Astrocyte (in vitro differentiated cells and primary cell): ENCODE data around the gene NRF1. TPM values are rescaled to one million over a fixed set of nuclear protein-coding genes. Genes with fewer than 3 reads are reported as not detected.

Experiments
- DNase-seq: peaks from one replicate; pipeline ENCODE4 v3.0.0-alpha.2; 2010; ENCODE audit warnings: low read depth
- FAIRE-seq: peaks from 2 replicates; lab custom pipeline; 2011; peaks lifted over from hg19 to GRCh38; lab: Jason Lieb, UNC
- H2AFZ ChIP-seq: 2 replicates; pipeline ENCODE4 v1.6.0; 2012; ENCODE audit warnings: low read depth, low read length, inconsistent platforms
- H3K27ac ChIP-seq: 2 replicates; pipeline ENCODE4 v1.5.1; 2011; ENCODE audit warnings: low read depth, low read length, inconsistent platforms
- H3K27me3 ChIP-seq: 2 replicates; pipeline ENCODE4 v1.6.0; 2011; ENCODE audit warnings: low read length, inconsistent platforms; ENCODE audit not compliant: insufficient read depth
- H3K36me3 ChIP-seq: 2 replicates; pipeline ENCODE4 v1.5.1; 2011; ENCODE audit warnings: low read length, inconsistent platforms; ENCODE audit not compliant: insufficient read depth
- H3K4me1 ChIP-seq: 2 replicates; pipeline ENCODE4 v1.5.1; 2011; ENCODE audit warnings: low read length, inconsistent platforms; ENCODE audit not compliant: insufficient read depth
- H3K4me2 ChIP-seq: 2 replicates; pipeline ENCODE4 v1.6.0; 2012; ENCODE audit warnings: low read length, inconsistent platforms
- H3K4me3 ChIP-seq: 2 replicates; pipeline ENCODE4 v1.5.1; 2011; ENCODE audit warnings: low read depth, mild to moderate bottlenecking, low read length, inconsistent platforms; ENCODE audit not compliant: insufficient read depth
- H3K79me2 ChIP-seq: 2 replicates; pipeline ENCODE4 v1.6.0; 2012; ENCODE audit warnings: mild to moderate bottlenecking, low read length, inconsistent platforms; ENCODE audit not compliant: insufficient read depth
- H3K9ac ChIP-seq: 2 replicates; pipeline ENCODE4 v1.6.0; 2012; ENCODE audit warnings: mild to moderate bottlenecking, low read length, inconsistent platforms
- H3K9me3 ChIP-seq: 2 replicates; pipeline ENCODE4 v1.5.1; 2012; ENCODE audit warnings: low read depth, mild to moderate bottlenecking, low read length, inconsistent platforms; ENCODE audit not compliant: insufficient read depth
- H4K20me1 ChIP-seq: 2 replicates; pipeline ENCODE4 v1.6.0; 2012; ENCODE audit warnings: low read length, inconsistent platforms; ENCODE audit not compliant: insufficient read depth
- H3K27ac Mint-ChIP-seq: one replicate; pipeline ENCODE4 v1.8.0; 2021; ENCODE audit warnings: mild to moderate bottlenecking, mixed read lengths; ENCODE audit not compliant: unreplicated experiment
- H3K27me3 Mint-ChIP-seq: one replicate; pipeline ENCODE4 v1.8.0; 2021; ENCODE audit warnings: low read depth, mixed read lengths; ENCODE audit not compliant: unreplicated experiment
- H3K36me3 Mint-ChIP-seq: one replicate; pipeline ENCODE4 v1.8.0; 2021; ENCODE audit warnings: low read depth, mixed read lengths; ENCODE audit not compliant: unreplicated experiment
- H3K4me1 Mint-ChIP-seq: one replicate; pipeline ENCODE4 v1.8.0; 2021; ENCODE audit warnings: low read depth, mixed read lengths; ENCODE audit not compliant: unreplicated experiment
- H3K4me3 Mint-ChIP-seq: one replicate; pipeline ENCODE4 v1.8.0; 2021; ENCODE audit warnings: mild to moderate bottlenecking, moderate library complexity, mixed read lengths; ENCODE audit not compliant: unreplicated experiment
- H3K9me3 Mint-ChIP-seq: one replicate; pipeline ENCODE4 v1.8.0; 2021; ENCODE audit warnings: mild to moderate bottlenecking, mixed read lengths; ENCODE audit not compliant: unreplicated experiment
- EZH2 ChIP-seq: IDR thresholded peaks from 2 replicates; pipeline ENCODE4 v1.6.1; 2012; ENCODE audit warnings: mild to moderate bottlenecking, low read length, inconsistent platforms; ENCODE audit not compliant: insufficient read depth
- total RNA-seq: library from RNA; stranded (reverse); gene quantifications from 2 replicates; pipeline ENCODE4 v1.2.1, GENCODE V29; 2021
- TF ChIP-seq, protein P1 (sequence below): IDR thresholded peaks from 2 replicates; pipeline ENCODE4 v1.5.1; 2011; ENCODE audit warnings: low read depth, mild to moderate bottlenecking, inconsistent platforms, low read length, moderate library complexity; ENCODE audit not compliant: insufficient read depth

Gene NRF1
- total RNA-seq, 1 donor from 2014 or later: 12.7 TPM

DNA sequence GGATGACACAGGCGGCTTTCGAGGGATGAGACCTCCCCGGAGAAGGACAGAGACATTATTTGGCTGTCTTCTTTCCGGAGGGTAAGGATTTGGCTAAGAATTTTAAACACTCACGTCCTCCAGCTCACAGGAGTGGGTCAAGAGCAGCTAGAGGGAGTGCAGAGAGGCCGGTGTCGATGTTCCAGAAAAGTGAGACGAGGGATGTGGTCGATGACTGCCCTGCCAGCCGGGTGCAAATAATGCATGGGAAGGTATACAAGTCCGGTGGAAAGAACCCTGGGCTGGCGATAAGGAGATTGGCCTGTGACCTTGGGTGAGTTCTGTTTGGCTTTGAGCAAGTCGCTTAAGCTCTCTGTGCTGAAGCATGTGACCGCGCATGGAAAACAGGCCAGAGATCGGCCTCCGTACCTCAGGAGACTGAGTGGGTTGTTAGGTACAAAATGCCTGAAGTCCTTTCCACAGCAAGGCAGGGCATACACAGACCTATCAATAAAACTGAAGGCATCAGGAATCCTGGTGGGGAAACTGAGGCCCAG, 192.1 kb downstream of the NRF1 start:
- peaks cover 3% of the 10 kb centered on the region for H4K20me1 ChIP-seq
- H3K27ac ChIP-seq: no peak overlapping the region
- Mint-ChIP-seq H3K36me3 (no peaks in the 10 kb centered on the region), H3K4me1 (no peaks in the 10 kb centered on the region), H3K27ac (no peak overlapping the region), H3K4me3 (no peak overlapping the region), H3K9me3 (no peaks in the 10 kb centered on the region), H3K27me3 (peaks cover 24% of the 10 kb centered on the region)
- H3K4me2 ChIP-seq: no peak overlapping the region
- no peak for DNase-seq
- H3K36me3 ChIP-seq: no peaks in the 10 kb centered on the region
- TF ChIP-seq, protein P1, sequence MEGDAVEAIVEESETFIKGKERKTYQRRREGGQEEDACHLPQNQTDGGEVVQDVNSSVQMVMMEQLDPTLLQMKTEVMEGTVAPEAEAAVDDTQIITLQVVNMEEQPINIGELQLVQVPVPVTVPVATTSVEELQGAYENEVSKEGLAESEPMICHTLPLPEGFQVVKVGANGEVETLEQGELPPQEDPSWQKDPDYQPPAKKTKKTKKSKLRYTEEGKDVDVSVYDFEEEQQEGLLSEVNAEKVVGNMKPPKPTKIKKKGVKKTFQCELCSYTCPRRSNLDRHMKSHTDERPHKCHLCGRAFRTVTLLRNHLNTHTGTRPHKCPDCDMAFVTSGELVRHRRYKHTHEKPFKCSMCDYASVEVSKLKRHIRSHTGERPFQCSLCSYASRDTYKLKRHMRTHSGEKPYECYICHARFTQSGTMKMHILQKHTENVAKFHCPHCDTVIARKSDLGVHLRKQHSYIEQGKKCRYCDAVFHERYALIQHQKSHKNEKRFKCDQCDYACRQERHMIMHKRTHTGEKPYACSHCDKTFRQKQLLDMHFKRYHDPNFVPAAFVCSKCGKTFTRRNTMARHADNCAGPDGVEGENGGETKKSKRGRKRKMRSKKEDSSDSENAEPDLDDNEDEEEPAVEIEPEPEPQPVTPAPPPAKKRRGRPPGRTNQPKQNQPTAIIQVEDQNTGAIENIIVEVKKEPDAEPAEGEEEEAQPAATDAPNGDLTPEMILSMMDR: no peak
- FAIRE-seq: no peak
- no peaks in the 10 kb centered on the region for H3K27me3 ChIP-seq
- no peaks in the 10 kb centered on the region for H3K9me3 ChIP-seq
- H3K4me1 ChIP-seq: no peaks in the 10 kb centered on the region
- no peak overlapping the region for H3K4me3 ChIP-seq
- H2AFZ ChIP-seq: no peak overlapping the region
- no peaks in the 10 kb centered on the region for H3K79me2 ChIP-seq
- no peak overlapping the region for H3K9ac ChIP-seq

DNA sequence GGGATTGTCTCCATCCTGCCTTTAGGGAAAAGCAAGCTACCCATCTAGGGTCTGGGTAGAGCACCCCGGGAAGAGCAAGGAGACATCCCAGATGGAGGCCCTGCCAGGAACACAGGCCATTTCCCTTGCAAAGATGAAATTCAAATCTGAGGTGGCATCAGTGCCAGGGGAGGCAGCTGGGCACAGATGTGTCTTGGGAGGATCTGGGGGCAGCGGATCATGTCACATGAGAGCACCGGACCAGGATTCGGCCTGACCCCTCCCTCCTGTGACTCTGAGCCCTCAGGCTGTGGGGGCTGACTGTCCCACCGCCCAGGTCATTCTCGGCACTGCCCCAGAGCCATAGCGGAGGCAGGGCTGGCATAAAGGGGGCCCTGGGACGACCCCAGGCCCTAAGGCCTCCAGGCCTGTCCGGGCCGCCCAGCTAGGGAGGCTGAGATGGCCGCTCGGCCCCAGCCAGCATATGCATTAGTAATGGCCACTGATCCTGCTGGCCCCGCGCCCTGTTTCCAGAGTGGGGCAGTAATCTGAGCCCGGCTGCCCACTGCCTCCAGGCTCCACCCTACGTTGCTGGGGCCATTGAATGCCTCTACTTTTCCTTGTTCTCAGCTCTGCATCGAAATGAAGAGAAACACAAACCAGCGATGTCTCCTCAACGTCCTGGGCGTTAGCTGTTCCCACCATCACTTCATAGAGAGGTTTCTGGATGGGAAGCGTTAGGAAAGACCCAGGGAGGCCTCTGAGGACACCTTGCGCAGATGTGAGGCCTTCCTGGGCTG, 192.8 kb downstream of the NRF1 start:
- no peak overlapping the region for H3K4me2 ChIP-seq
- peaks cover 3% of the 10 kb centered on the region for H4K20me1 ChIP-seq
- DNase-seq (no peak), FAIRE-seq (no peak)
- H3K9ac ChIP-seq: no peak overlapping the region
- H3K27me3 ChIP-seq: no peaks in the 10 kb centered on the region
- no peaks in the 10 kb centered on the region for H3K9me3 ChIP-seq
- no peak overlapping the region for H2AFZ ChIP-seq
- no peak for TF ChIP-seq EZH2
- TF ChIP-seq, protein P1: no peak
- H3K4me3 ChIP-seq: no peak overlapping the region
- H3K4me1 Mint-ChIP-seq: no peaks in the 10 kb centered on the region
- H3K4me3 Mint-ChIP-seq: no peak overlapping the region
- H3K27ac Mint-ChIP-seq: no peak overlapping the region
- peaks cover 20% of the 10 kb centered on the region for H3K27me3 Mint-ChIP-seq
- H3K36me3 ChIP-seq: no peaks in the 10 kb centered on the region
- H3K9me3 Mint-ChIP-seq: no peaks in the 10 kb centered on the region
- no peaks in the 10 kb centered on the region for H3K79me2 ChIP-seq
- no peaks in the 10 kb centered on the region for H3K36me3 Mint-ChIP-seq
- H3K4me1 ChIP-seq: no peaks in the 10 kb centered on the region
- no peak overlapping the region for H3K27ac ChIP-seq
